Measurements from ENCODE around the gene DRD4.

DNA sequence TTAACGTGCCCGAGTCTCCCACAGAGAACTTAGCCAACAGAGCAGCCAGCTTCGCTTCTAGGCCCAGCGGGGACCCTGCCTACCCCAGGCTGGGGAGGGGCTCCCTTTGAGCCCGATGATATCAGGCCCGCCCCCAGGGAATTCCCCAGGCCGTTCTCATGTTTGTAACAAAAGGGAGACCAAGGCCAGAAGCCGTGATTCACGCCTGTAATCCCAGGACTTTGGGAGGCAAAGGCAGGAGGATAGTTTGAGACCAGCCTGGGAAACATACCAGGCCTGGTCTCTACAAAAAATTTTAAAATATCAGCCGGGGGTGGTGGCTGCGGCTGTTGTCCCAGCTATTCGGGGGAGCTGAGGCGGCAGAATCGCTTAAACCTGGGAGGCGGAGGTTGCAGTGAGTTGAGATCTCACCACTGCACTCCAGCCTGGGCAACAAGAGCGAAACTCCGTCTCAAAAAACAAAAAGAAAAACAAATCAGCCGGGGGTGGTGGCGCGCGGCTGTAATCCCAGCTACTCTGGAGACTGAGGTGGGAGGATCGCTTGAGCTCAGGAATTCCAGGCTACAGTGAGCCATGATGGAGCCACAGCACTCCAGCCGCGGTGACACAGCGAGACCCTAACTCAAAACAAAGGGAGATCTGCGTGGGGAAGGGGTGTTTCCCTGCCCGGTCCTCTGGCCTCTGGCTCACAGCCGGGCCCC lies 1.7 kb downstream of the DRD4 start:
- TF ChIP-seq KDM1A (IDR thresholded peaks at IDR 0.05; ENCODE audit: borderline replicate concordance) (no peak), SMARCA5 (IDR thresholded peaks at IDR 0.05) (no peak), POLR2A (IDR thresholded peaks at IDR 0.05; ENCODE audit: low read depth, low read length) (no peak), MEF2B (IDR thresholded peaks at IDR 0.05; ENCODE audit: partially characterized antibody, poor library complexity, severe bottlenecking) (no peak), SPI1 (IDR thresholded peaks at IDR 0.05; ENCODE audit: borderline replicate concordance, insufficient read depth, low read depth, low read length) (no peak), RCOR1 (conservative IDR thresholded peaks at IDR 0.05; ENCODE audit: low read depth, low read length) (no peak)
- TF ChIP-seq, protein P1, sequence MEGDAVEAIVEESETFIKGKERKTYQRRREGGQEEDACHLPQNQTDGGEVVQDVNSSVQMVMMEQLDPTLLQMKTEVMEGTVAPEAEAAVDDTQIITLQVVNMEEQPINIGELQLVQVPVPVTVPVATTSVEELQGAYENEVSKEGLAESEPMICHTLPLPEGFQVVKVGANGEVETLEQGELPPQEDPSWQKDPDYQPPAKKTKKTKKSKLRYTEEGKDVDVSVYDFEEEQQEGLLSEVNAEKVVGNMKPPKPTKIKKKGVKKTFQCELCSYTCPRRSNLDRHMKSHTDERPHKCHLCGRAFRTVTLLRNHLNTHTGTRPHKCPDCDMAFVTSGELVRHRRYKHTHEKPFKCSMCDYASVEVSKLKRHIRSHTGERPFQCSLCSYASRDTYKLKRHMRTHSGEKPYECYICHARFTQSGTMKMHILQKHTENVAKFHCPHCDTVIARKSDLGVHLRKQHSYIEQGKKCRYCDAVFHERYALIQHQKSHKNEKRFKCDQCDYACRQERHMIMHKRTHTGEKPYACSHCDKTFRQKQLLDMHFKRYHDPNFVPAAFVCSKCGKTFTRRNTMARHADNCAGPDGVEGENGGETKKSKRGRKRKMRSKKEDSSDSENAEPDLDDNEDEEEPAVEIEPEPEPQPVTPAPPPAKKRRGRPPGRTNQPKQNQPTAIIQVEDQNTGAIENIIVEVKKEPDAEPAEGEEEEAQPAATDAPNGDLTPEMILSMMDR (IDR thresholded peaks at IDR 0.05 in 2 of 3, conservative IDR thresholded peaks at IDR 0.05 in 1 of 3; ENCODE audit: control insufficient read depth in 2 of 3, extremely low read depth in 1 of 3, insufficient read depth in 1 of 3, low read depth in 3 of 3, low read length in 3 of 3), result no peak
- TF ChIP-seq, protein P2, sequence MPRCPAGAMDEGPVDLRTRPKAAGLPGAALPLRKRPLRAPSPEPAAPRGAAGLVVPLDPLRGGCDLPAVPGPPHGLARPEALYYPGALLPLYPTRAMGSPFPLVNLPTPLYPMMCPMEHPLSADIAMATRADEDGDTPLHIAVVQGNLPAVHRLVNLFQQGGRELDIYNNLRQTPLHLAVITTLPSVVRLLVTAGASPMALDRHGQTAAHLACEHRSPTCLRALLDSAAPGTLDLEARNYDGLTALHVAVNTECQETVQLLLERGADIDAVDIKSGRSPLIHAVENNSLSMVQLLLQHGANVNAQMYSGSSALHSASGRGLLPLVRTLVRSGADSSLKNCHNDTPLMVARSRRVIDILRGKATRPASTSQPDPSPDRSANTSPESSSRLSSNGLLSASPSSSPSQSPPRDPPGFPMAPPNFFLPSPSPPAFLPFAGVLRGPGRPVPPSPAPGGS (IDR thresholded peaks at IDR 0.05; ENCODE audit: borderline replicate concordance, insufficient read depth, low read depth, low read length, poor library complexity, severe bottlenecking), result no peak
